OCI-LY7 (cell line): ENCODE data around the gene GCNT3.

Experiments used
- CTCF ChIP-seq: fragments of 200-600 bp; sonication (generic); conservative IDR thresholded peaks from 2 replicates; pipeline ENCODE4 v1.5.1; 2014; ENCODE audit warnings: mild to moderate bottlenecking, antibody characterized with exemption, low read length, moderate library complexity, mixed read lengths
- EZH2phosphoT487 ChIP-seq: fragments of 200-600 bp; sonication (generic); IDR thresholded peaks from 2 replicates; pipeline ENCODE4 v1.6.1; 2018; ENCODE audit warnings: low read depth, borderline replicate concordance, mild to moderate bottlenecking, mixed run types, antibody characterized with exemption, low read length, moderate library complexity, mixed read lengths

GRCh38 chr15:59594493-59594942 is 17.1 kb upstream of the GCNT3 start:
- TF ChIP-seq CTCF: no peak
- no peak for TF ChIP-seq EZH2phosphoT487
